Sigmoid colon (tissue), 7 donors: ENCODE measurements around the gene RASD1. TPM values are rescaled to one million over a fixed set of nuclear protein-coding genes. Genes with fewer than 3 reads are reported as not detected.

Source experiments
- DNase-seq: peaks from one replicate; pipeline ENCODE4 v3.0.0-alpha.2; 2019
- H3K27ac ChIP-seq, 4 donors: fragments of 200-600 bp; sonication (generic); one replicate each; pipeline ENCODE4 v1.5.1; 2016 to 2019; ENCODE audit warnings: mild to moderate bottlenecking in 1 of 4
- H3K27me3 ChIP-seq, 3 donors: fragments of 200-600 bp; sonication (generic); one replicate each; pipeline ENCODE4 v1.5.1; 2019; ENCODE audit warnings: mild to moderate bottlenecking in 1 of 3
- H3K36me3 ChIP-seq, 4 donors: fragments of 200-600 bp; sonication (generic); one replicate each; pipeline ENCODE4 v1.5.1; 2016 to 2019
- H3K4me1 ChIP-seq, 4 donors: fragments of 200-600 bp; sonication (generic); one replicate each; pipeline ENCODE4 v1.5.1; 2017 to 2019
- H3K4me3 ChIP-seq, 4 donors: fragments of 200-600 bp; sonication (generic); one replicate each; pipeline ENCODE4 v1.5.1; 2017 to 2019; ENCODE audit warnings: mild to moderate bottlenecking in 2 of 4, moderate library complexity in 1 of 4
- H3K9me3 ChIP-seq, 4 donors: fragments of 200-600 bp in 3 of 4; sonication (generic) in 3 of 4; one replicate each; pipeline versions ENCODE4 v1.5.1 to v1.6.1; 2013 to 2019
- CTCF ChIP-seq, 4 experiments: fragments of 450-650 bp in 3 of 4; fragments of 200-600 bp in 1 of 4; IDR thresholded peaks; one replicate each; pipeline ENCODE4 v1.5.1; 2016 to 2019; ENCODE audit warnings: antibody characterized with exemption in 4 of 4, mild to moderate bottlenecking in 3 of 4, moderate library complexity in 2 of 4
- EP300 ChIP-seq, 4 donors: sonication (generic); formaldehyde crosslinking; IDR thresholded peaks; one replicate each; pipeline ENCODE4 v1.6.1; 2017; ENCODE audit warnings: antibody characterized with exemption in 4 of 4
- POLR2A ChIP-seq, 2 donors: fragments of 450-650 bp; IDR thresholded peaks; one replicate each; pipeline ENCODE4 v1.6.1; 2016; ENCODE audit warnings: antibody characterized with exemption in 2 of 2, mild to moderate bottlenecking in 2 of 2, moderate library complexity in 2 of 2
- POLR2AphosphoS5 ChIP-seq, 4 donors: sonication (generic); formaldehyde crosslinking; IDR thresholded peaks; one replicate each; pipeline ENCODE4 v1.6.1; 2017; ENCODE audit warnings: antibody characterized with exemption in 4 of 4
- WGBS, 2 donors: extraction: QIAGEN DNeasy Blood & Tissue Kit; methylation state at CpG; one replicate each; pipeline ENCODE4 v1.1.7; 2013; 5-methylcytosine and 5-hydroxymethylcytosine counted together
- intact Hi-C: fragments of 100-400 bp; cut with DNase I; formaldehyde crosslinking; loops from one replicate; pipeline ENCODE4 v1.15.1; 2023
- polyA plus RNA-seq, 3 donors: library from polyadenylated mRNA; stranded (reverse); fragments of 200-250 nt; gene quantifications; one replicate each; pipeline ENCODE4 v1.2.3, GENCODE V29; 2013
- total RNA-seq, 4 donors: library from RNA; depleted of rRNA; stranded (reverse); fragments of >200 nt; gene quantifications; one replicate each; pipeline ENCODE4 v1.1.0, GENCODE V29; 2016
- donor health status: healthy with polysubstance abuse.
- donor health status: Bipolar disorder and iron deficiency.
- donor health status: healthy.

RASD1 gene
- total and polyA plus RNA-seq, 7 donors, result 5.8 to 40.8 (median 12.5) TPM

DNA sequence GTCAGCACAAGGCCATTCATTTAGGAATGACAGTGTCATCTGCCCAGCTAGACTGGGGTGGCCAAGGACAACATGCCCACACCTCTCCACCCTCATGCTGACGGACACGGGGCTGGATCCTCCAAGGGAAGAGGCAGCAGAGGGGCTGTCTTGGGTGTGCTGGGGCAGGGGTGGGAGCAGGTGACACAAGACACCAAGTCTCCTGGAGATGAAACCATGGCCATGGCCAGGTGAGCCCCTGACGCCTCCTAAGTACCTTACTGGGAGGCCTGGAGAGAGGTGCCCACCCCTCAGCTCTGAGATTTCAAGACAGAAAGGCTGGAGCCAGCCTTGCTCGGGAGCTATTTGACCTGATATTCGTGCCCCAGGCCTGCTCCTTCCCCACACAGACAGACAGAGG is 9.0 kb upstream of the RASD1 start:
- Histone ChIP-seq H3K27ac (no peak overlapping the region), H3K27me3 (no peaks in the 10 kb centered on the region), H3K36me3 (no peaks in the 10 kb centered on the region), H3K4me3 (no peak overlapping the region), H3K4me1 (no peaks in the 10 kb centered on the region), H3K9me3 (no peaks in the 10 kb centered on the region)
- intact Hi-C loops, result no loop called here
- no peak for TF ChIP-seq EP300 (IDR thresholded peaks at IDR 0.05)
- TF ChIP-seq CTCF (IDR thresholded peaks at IDR 0.05), result no peak
- TF ChIP-seq POLR2AphosphoS5 (IDR thresholded peaks at IDR 0.05), result no peak
- TF ChIP-seq POLR2A (IDR thresholded peaks at IDR 0.05), result no peak
- no peak for DNase-seq
- 94 to 96% methylated on average over 5 of the region's 5 CpGs for WGBS, 2 donors

DNA sequence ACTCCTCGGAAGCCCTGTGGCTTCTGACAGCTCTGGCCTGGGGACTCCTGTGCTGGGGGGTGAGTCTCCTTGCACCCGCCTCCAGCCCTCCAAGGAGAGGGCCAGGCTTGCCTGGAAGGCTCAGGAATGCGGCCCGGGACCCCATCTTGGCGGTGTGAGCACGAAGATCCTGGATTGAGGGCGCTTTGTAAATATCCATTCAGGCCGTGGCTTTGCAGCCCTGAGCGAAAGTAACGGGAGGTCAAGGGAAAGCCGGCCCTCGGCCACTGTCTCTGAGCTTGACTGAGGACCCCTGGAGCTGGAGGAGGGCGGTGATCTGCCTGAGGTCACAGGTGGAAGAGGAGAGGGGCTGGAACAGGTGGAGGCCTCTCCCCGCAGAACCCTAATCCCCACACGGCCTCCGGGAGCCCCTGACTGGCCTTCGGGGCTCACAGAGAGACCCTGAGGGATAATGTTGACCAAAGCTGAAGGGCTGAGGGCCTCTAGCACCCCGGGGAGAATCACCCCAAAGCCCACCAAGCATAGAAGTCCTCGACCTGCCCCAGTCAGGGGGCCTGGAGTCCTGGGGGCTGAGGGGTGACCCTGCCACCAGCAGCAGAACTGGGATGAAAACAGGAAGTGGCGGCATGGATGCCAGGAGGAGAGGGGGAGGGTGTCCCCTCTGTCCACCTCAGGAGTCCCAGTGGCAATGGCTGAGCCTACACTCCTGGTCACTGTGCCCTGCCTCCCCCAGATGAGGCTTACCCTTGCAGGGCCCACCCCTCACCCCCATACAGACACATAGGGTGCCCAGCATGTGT is 8.3 kb upstream of the RASD1 start:
- no peak for DNase-seq
- intact Hi-C loops, result no loop called here
- 87% methylated on average over 20 of the region's 20 CpGs for WGBS, 2 donors
- TF ChIP-seq POLR2A (IDR thresholded peaks at IDR 0.05) (no peak), EP300 (IDR thresholded peaks at IDR 0.05) (no peak), POLR2AphosphoS5 (IDR thresholded peaks at IDR 0.05) (no peak), CTCF (IDR thresholded peaks at IDR 0.05) (no peak)
- no peaks in the 10 kb centered on the region for H3K36me3 ChIP-seq
- no peaks in the 10 kb centered on the region for H3K4me1 ChIP-seq
- H3K27me3 ChIP-seq, result no peaks in the 10 kb centered on the region
- H3K9me3 ChIP-seq, result no peaks in the 10 kb centered on the region
- H3K4me3 ChIP-seq, result no peak overlapping the region
- no peak overlapping the region for H3K27ac ChIP-seq

GRCh38 chr17:17503566-17504130 is 7.5 kb upstream of the RASD1 start:
- no peaks in the 10 kb centered on the region for H3K9me3 ChIP-seq
- no peaks in the 10 kb centered on the region for H3K36me3 ChIP-seq
- no peak for TF ChIP-seq POLR2A (IDR thresholded peaks at IDR 0.05)
- no peak for TF ChIP-seq POLR2AphosphoS5 (IDR thresholded peaks at IDR 0.05)
- no peak for TF ChIP-seq EP300 (IDR thresholded peaks at IDR 0.05)
- peak; percentile 55 for DNase-seq
- intact Hi-C loops, result no loop called here
- no peak overlapping the region for H3K4me3 ChIP-seq
- H3K27me3 ChIP-seq, result no peaks in the 10 kb centered on the region
- no peaks in the 10 kb centered on the region for H3K4me1 ChIP-seq
- no peak overlapping the region for H3K27ac ChIP-seq
- WGBS, 2 donors, result 79 to 88% methylated on average over 7 of the region's 7 CpGs

- no peak overlapping the region for H3K27ac ChIP-seq
- H3K9me3 ChIP-seq, result no peaks in the 10 kb centered on the region
- no peak overlapping the region for H3K4me3 ChIP-seq
- no peaks in the 10 kb centered on the region for H3K36me3 ChIP-seq
- no peak for DNase-seq
- no peaks in the 10 kb centered on the region for H3K27me3 ChIP-seq
- no peaks in the 10 kb centered on the region for H3K4me1 ChIP-seq
- 93 to 94% methylated on average over 21 of the region's 21 CpGs for WGBS, 2 donors
- TF ChIP-seq POLR2AphosphoS5 (IDR thresholded peaks at IDR 0.05) (no peak), EP300 (IDR thresholded peaks at IDR 0.05) (no peak), CTCF (IDR thresholded peaks at IDR 0.05) (no peak), POLR2A (IDR thresholded peaks at IDR 0.05) (no peak)
- intact Hi-C loops, result no loop called here
These were observed 6.8 kb upstream of the RASD1 start for GRCh38 chr17:17502741-17503565.
